HG02642 (cell line): ENCODE data around the gene HES4.

Source experiments
- ATAC-seq: cut with Tn5 transposase; IDR thresholded peaks from one replicate; pipeline ENCODE4 v1.9.1; 2021; ENCODE audit warnings: mild to moderate bottlenecking; ENCODE audit not compliant: unreplicated experiment, poor library complexity

Gene HES4

GRCh38 chr1:954927-955326, 45.0 kb downstream of the HES4 start:
- no peak for ATAC-seq

GRCh38 chr1:953524-954320, 46.2 kb downstream of the HES4 start:
- ATAC-seq = no peak

- ATAC-seq = no peak
Measured at GRCh38 chr1:952603-953002, 47.3 kb downstream of the HES4 start.

GRCh38 chr1:952201-952600, 47.7 kb downstream of the HES4 start:
- no peak for ATAC-seq

GRCh38 chr1:951364-951763, 48.5 kb downstream of the HES4 start:
- no peak for ATAC-seq

- ATAC-seq = no peak
Measured at GRCh38 chr1:950881-951280, 49.0 kb downstream of the HES4 start.

GRCh38 chr1:950268-950667, 49.6 kb downstream of the HES4 start:
- ATAC-seq = no peak
